HG02981 (cell line): ENCODE measurements around the gene SIRPB2.

ENCODE experiments used
- ATAC-seq: cut with Tn5 transposase; IDR thresholded peaks from one replicate; pipeline ENCODE4 v1.9.1; 2021; ENCODE audit warnings: mild to moderate bottlenecking, moderate library complexity; ENCODE audit not compliant: unreplicated experiment

Gene SIRPB2

GRCh38 chr20:1491281-1491840 is at the start of gene SIRPB2:
TSS of gene SIRPB2 (minus strand) at chr20:1491420. CDS start at chr20:1491359, 61 bp downstream.
- no peak for ATAC-seq

GRCh38 chr20:1539816-1540419 is 48.7 kb upstream of the SIRPB2 start:
- no peak for ATAC-seq

GRCh38 chr20:1538655-1539054 is 47.4 kb upstream of the SIRPB2 start:
- no peak for ATAC-seq

- ATAC-seq = no peak
Measured at GRCh38 chr20:1537731-1538058, 46.5 kb upstream of the SIRPB2 start.

- ATAC-seq = no peak
Measured at GRCh38 chr20:1536893-1537730, 45.9 kb upstream of the SIRPB2 start.

GRCh38 chr20:1535420-1536175 is 44.4 kb upstream of the SIRPB2 start:
- ATAC-seq = peak; percentile 83

- ATAC-seq = no peak
Measured at GRCh38 chr20:1534526-1534925, 43.3 kb upstream of the SIRPB2 start.

GRCh38 chr20:1533059-1533458 is 41.8 kb upstream of the SIRPB2 start:
- ATAC-seq = no peak

GRCh38 chr20:1528811-1529210 is 37.6 kb upstream of the SIRPB2 start:
- ATAC-seq = no peak

GRCh38 chr20:1527923-1528322 is 36.7 kb upstream of the SIRPB2 start:
- ATAC-seq = no peak

- no peak for ATAC-seq
Measured at GRCh38 chr20:1526896-1527295, 35.7 kb upstream of the SIRPB2 start.

- ATAC-seq = no peak
Measured at GRCh38 chr20:1526310-1526709, 35.1 kb upstream of the SIRPB2 start.

GRCh38 chr20:1524004-1524403 is 32.8 kb upstream of the SIRPB2 start:
- ATAC-seq = no peak

- ATAC-seq = no peak
Measured at GRCh38 chr20:1517010-1517409, 25.8 kb upstream of the SIRPB2 start.

GRCh38 chr20:1513801-1514200 is 22.6 kb upstream of the SIRPB2 start:
- ATAC-seq = no peak

GRCh38 chr20:1509237-1509636 is 18.0 kb upstream of the SIRPB2 start:
- ATAC-seq = no peak

GRCh38 chr20:1508574-1508973 is 17.4 kb upstream of the SIRPB2 start:
- no peak for ATAC-seq

GRCh38 chr20:1507276-1507675 is 16.1 kb upstream of the SIRPB2 start:
- ATAC-seq = no peak

- no peak for ATAC-seq
Measured at GRCh38 chr20:1505871-1506270, 14.7 kb upstream of the SIRPB2 start.

GRCh38 chr20:1505361-1505760 is 14.1 kb upstream of the SIRPB2 start:
- ATAC-seq = no peak

- ATAC-seq = peak; percentile 98
Measured at GRCh38 chr20:1503564-1504227, 12.5 kb upstream of the SIRPB2 start.
